GM19351 (cell line): ENCODE results near the gene HELZ.
"Not testable (repeated sequence)": the region's sequence is repeated elsewhere in the genome, so short reads cannot be mapped to it uniquely, and the experiment has no call there.

Source experiments
- ATAC-seq: cut with Tn5 transposase; IDR thresholded peaks from one replicate; pipeline ENCODE4 v1.9.1; 2021; ENCODE audit warnings: mild to moderate bottlenecking, moderate library complexity; ENCODE audit not compliant: unreplicated experiment

HELZ gene

GRCh38 chr17:67148352-67148751 is 96.6 kb downstream of the HELZ start:
- no peak for ATAC-seq

- ATAC-seq = no peak
Measured at GRCh38 chr17:67145183-67145805, 99.7 kb downstream of the HELZ start.

GRCh38 chr17:67143318-67143717 is 101.7 kb downstream of the HELZ start:
- ATAC-seq = no peak

- ATAC-seq = not testable (repeated sequence)
Measured at GRCh38 chr17:67142030-67142429, 103.0 kb downstream of the HELZ start.

GRCh38 chr17:67139784-67140665 is 105.0 kb downstream of the HELZ start:
- no peak for ATAC-seq

- no peak for ATAC-seq
Measured at GRCh38 chr17:67139289-67139688, 105.7 kb downstream of the HELZ start.

GRCh38 chr17:67138392-67138791 is 106.6 kb downstream of the HELZ start:
- no peak for ATAC-seq

- no peak for ATAC-seq
Measured at GRCh38 chr17:67137860-67138259, 107.1 kb downstream of the HELZ start.

- ATAC-seq = no peak
Measured at GRCh38 chr17:67137026-67137370, 108.0 kb downstream of the HELZ start.

- no peak for ATAC-seq
Measured at GRCh38 chr17:67136191-67137025, 108.6 kb downstream of the HELZ start.

- no peak for ATAC-seq
Measured at GRCh38 chr17:67133161-67133560, 111.8 kb downstream of the HELZ start.

- ATAC-seq = no peak
Measured at GRCh38 chr17:67132366-67132765, 112.6 kb downstream of the HELZ start.

- no peak for ATAC-seq
Measured at GRCh38 chr17:67130768-67131167, 114.2 kb downstream of the HELZ start.

- no peak for ATAC-seq
Measured at GRCh38 chr17:67129283-67129682, 115.7 kb downstream of the HELZ start.

GRCh38 chr17:67128700-67129099 is 116.3 kb downstream of the HELZ start:
- no peak for ATAC-seq

GRCh38 chr17:67127925-67128324 is 117.1 kb downstream of the HELZ start:
- ATAC-seq = no peak

- ATAC-seq = no peak
Measured at GRCh38 chr17:67126983-67127382, 118.0 kb downstream of the HELZ start.

GRCh38 chr17:67126543-67126942 is 118.5 kb downstream of the HELZ start:
- not testable (repeated sequence) for ATAC-seq

- ATAC-seq = no peak
Measured at GRCh38 chr17:67125924-67126323, 119.1 kb downstream of the HELZ start.

- ATAC-seq = no peak
Measured at GRCh38 chr17:67125417-67125816, 119.6 kb downstream of the HELZ start.

GRCh38 chr17:67124450-67125148 is 120.4 kb downstream of the HELZ start:
- no peak for ATAC-seq
